ENCODE measurements around the gene NOTUM.

GRCh38 chr17:81916234-81917001 is 44.6 kb downstream of the NOTUM start:
- TF ChIP-seq CTCF (IDR thresholded peaks at IDR 0.05), result no peak
- no peak for TF ChIP-seq POLR2A (IDR thresholded peaks at IDR 0.05)
- no peak for TF ChIP-seq POLR2AphosphoS5 (IDR thresholded peaks at IDR 0.05)

Data from upper lobe of left lung (tissue), 4 donors.